ENCODE results near the gene PAMR1. TPM values are rescaled to one million over a fixed set of nuclear protein-coding genes. Genes with fewer than 3 reads are reported as not detected.

PAMR1 gene
- total and polyA plus RNA-seq, 3 experiments from 2014 or later = not detected

Other genes starting within 250 kb of the PAMR1 start
- gene SLC1A2, start 106.1 kb downstream of the PAMR1 start, total RNA-seq = not detected
- 0.03 TPM for gene SLC1A2, start 106.1 kb downstream of the PAMR1 start, polyA plus RNA-seq
- gene FJX1, start 92.8 kb upstream of the PAMR1 start, total RNA-seq = under 1 TPM; 0.26 to 0.69 TPM
- gene FJX1, start 92.8 kb upstream of the PAMR1 start, polyA plus RNA-seq = not detected
- gene TRIM44, start 137.2 kb upstream of the PAMR1 start, total RNA-seq = 10 to 100 TPM; 36.8 to 40.4 TPM
- 40.4 TPM for gene TRIM44, start 137.2 kb upstream of the PAMR1 start, polyA plus RNA-seq

All from CD8-positive, alpha-beta memory T cell (primary cell).